ENCODE data around the gene KLF13. TPM values are rescaled to one million over a fixed set of nuclear protein-coding genes. Genes with fewer than 3 reads are reported as not detected.

The KLF13 gene
- total and polyA plus RNA-seq, 2 donors (not counting 1 experiment from before 2014, with no cell fraction given): 39.6 to 42.9 TPM

DNA sequence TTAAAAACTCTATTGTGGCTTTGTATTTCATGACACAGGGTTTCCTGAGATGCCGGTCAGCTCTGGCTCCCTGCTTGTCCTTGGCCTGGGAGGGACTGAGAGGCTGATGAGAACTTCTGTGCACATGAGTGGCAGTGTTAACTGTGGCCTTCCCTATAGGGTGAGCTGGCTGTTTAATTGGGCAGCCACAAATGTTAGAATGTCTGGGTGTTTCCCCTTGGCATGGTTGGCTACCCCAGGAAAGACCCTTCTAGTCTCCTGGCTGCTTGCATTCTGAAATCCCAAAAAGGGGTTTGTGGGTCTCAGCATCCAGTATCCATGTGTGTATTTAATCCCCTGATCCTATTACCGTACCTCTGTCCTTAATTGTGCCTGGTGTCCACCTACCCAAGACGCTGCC, 3.0 kb upstream of the KLF13 start:
- no peaks in the 10 kb centered on the region for H3K4me1 ChIP-seq (ENCODE audit: control insufficient read depth, extremely low read depth, insufficient read depth, low read length)
- H3K79me2 ChIP-seq (ENCODE audit: control insufficient read depth, insufficient read depth, low read length): peaks cover 5% of the 10 kb centered on the region
- peaks cover 8% of the 10 kb centered on the region for H3K27me3 ChIP-seq (ENCODE audit: control insufficient read depth, insufficient read depth, low read length)
- H4K20me1 ChIP-seq (ENCODE audit: control insufficient read depth, extremely low read depth, insufficient read depth, low read length): no peaks in the 10 kb centered on the region
- no peak overlapping the region for H3K27ac ChIP-seq (ENCODE audit: insufficient read depth, low read length)
- no peaks in the 10 kb centered on the region for H3K36me3 ChIP-seq (ENCODE audit: control insufficient read depth, insufficient read depth, low read length)
- H3K9me3 ChIP-seq (ENCODE audit: control insufficient read depth, insufficient read depth, low read depth, low read length): no peaks in the 10 kb centered on the region
- no peak overlapping the region for H3K9ac ChIP-seq (ENCODE audit: insufficient read depth, low read length)
- TF ChIP-seq, protein P1, sequence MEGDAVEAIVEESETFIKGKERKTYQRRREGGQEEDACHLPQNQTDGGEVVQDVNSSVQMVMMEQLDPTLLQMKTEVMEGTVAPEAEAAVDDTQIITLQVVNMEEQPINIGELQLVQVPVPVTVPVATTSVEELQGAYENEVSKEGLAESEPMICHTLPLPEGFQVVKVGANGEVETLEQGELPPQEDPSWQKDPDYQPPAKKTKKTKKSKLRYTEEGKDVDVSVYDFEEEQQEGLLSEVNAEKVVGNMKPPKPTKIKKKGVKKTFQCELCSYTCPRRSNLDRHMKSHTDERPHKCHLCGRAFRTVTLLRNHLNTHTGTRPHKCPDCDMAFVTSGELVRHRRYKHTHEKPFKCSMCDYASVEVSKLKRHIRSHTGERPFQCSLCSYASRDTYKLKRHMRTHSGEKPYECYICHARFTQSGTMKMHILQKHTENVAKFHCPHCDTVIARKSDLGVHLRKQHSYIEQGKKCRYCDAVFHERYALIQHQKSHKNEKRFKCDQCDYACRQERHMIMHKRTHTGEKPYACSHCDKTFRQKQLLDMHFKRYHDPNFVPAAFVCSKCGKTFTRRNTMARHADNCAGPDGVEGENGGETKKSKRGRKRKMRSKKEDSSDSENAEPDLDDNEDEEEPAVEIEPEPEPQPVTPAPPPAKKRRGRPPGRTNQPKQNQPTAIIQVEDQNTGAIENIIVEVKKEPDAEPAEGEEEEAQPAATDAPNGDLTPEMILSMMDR (conservative IDR thresholded peaks at IDR 0.05 in 1 of 2, IDR thresholded peaks at IDR 0.05 in 1 of 2; ENCODE audit: low read depth in 1 of 2, low read length in 2 of 2): no peak
- no peak for TF ChIP-seq EZH2 (IDR thresholded peaks at IDR 0.05; ENCODE audit: low read length, missing control alignments)
- H3K4me3 ChIP-seq (replicated peaks in 1 of 4; ENCODE audit: control extremely low read depth in 1 of 4, insufficient read depth in 1 of 4, low read depth in 3 of 4, low read length in 4 of 4): no peak overlapping the region
- DNase-seq (ENCODE audit: low read depth in 2 of 2): no peak
- no peak overlapping the region for H2AFZ ChIP-seq (ENCODE audit: low read length)
- H3K4me2 ChIP-seq (ENCODE audit: extremely low read depth, insufficient read depth, low read length): no peak overlapping the region

DNA sequence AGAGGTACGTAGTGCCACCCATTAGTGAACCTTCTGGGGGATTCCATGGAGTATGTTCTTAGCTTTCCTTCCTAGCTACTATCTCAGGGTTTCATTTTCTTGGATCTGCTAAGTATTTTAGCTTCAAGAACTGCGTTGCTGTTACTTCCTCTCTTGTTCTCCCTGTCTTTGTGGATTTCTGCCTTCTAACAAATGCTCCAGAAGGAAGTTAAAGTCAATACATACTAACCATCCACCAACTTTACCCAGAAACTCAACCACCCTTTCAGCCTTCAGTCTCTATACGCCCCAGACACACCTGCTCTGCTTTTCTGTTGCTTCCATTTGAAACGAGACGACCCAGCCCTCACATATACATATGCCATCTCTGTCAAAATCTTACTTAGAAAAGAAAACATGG, 2.4 kb upstream of the KLF13 start:
- Histone ChIP-seq H3K9ac (ENCODE audit: insufficient read depth, low read length) (no peak overlapping the region), H2AFZ (ENCODE audit: low read length) (no peak overlapping the region), H3K4me1 (ENCODE audit: control insufficient read depth, extremely low read depth, insufficient read depth, low read length) (no peaks in the 10 kb centered on the region), H4K20me1 (ENCODE audit: control insufficient read depth, extremely low read depth, insufficient read depth, low read length) (no peaks in the 10 kb centered on the region), H3K36me3 (ENCODE audit: control insufficient read depth, insufficient read depth, low read length) (no peaks in the 10 kb centered on the region), H3K4me3 (replicated peaks in 1 of 4; ENCODE audit: control extremely low read depth in 1 of 4, insufficient read depth in 1 of 4, low read depth in 3 of 4, low read length in 4 of 4) (no peak overlapping the region), H3K79me2 (ENCODE audit: control insufficient read depth, insufficient read depth, low read length) (peaks cover 11% of the 10 kb centered on the region), H3K27ac (ENCODE audit: insufficient read depth, low read length) (no peak overlapping the region), H3K27me3 (ENCODE audit: control insufficient read depth, insufficient read depth, low read length) (peaks cover 8% of the 10 kb centered on the region), H3K9me3 (ENCODE audit: control insufficient read depth, insufficient read depth, low read depth, low read length) (no peaks in the 10 kb centered on the region), H3K4me2 (ENCODE audit: extremely low read depth, insufficient read depth, low read length) (no peak overlapping the region)
- no peak for TF ChIP-seq EZH2 (IDR thresholded peaks at IDR 0.05; ENCODE audit: low read length, missing control alignments)
- TF ChIP-seq, protein P1 (conservative IDR thresholded peaks at IDR 0.05 in 1 of 2, IDR thresholded peaks at IDR 0.05 in 1 of 2; ENCODE audit: low read depth in 1 of 2, low read length in 2 of 2): no peak
- DNase-seq (ENCODE audit: low read depth in 2 of 2): no peak

DNA sequence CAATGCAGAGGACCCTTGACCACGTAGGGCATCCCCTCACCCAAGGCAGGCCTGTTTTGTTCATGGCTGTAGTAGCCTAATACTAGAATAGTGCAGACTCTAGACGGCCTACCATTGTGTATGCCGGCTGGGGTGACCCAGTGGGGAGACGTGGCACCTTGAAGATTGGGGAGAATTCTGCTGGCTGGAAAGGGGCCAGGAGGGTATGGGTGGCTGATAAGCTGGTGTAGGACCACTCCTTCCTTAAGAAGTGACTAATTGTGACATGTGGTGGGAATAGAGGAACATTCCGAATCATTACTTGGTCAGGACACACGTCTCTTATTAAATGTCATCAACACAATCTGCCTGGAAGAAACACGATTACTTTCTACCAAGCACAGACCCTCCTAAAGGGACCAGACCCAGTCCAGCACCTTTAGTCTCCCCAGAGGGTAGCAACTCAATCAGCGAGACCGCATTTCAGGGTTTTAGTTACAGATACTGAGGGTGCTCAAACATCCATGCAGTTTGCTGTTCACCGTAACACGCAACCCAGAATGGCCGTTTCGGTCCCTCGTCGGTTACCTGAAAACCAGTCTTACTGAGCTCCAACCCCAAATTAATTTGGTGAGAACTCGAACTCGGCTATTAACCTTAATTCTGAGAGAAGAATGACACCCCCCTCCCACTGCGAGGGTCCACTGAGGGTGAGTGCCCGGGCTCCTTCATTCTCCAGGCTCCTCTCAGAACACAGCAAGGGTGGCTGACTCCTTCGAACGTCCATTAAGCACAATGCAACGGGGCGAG, 1.6 kb upstream of the KLF13 start:
- Histone ChIP-seq H3K79me2 (ENCODE audit: control insufficient read depth, insufficient read depth, low read length) (peaks cover 19% of the 10 kb centered on the region), H2AFZ (ENCODE audit: low read length) (no peak overlapping the region)

More for the DNA sequence above, 1.6 kb upstream of the KLF13 start:
- Histone ChIP-seq H3K27me3 (ENCODE audit: control insufficient read depth, insufficient read depth, low read length) (peaks cover 2% of the 10 kb centered on the region), H3K4me3 (replicated peaks in 1 of 4; ENCODE audit: control extremely low read depth in 1 of 4, insufficient read depth in 1 of 4, low read depth in 3 of 4, low read length in 4 of 4) (peak overlapping the region; percentile 57 to 77 (median 68)), H3K9ac (ENCODE audit: insufficient read depth, low read length) (peak overlapping the region; percentile 92), H3K27ac (ENCODE audit: insufficient read depth, low read length) (peak overlapping the region; percentile 94), H3K4me1 (ENCODE audit: control insufficient read depth, extremely low read depth, insufficient read depth, low read length) (no peaks in the 10 kb centered on the region), H3K36me3 (ENCODE audit: control insufficient read depth, insufficient read depth, low read length) (no peaks in the 10 kb centered on the region), H3K4me2 (ENCODE audit: extremely low read depth, insufficient read depth, low read length) (peak overlapping the region; percentile 87), H3K9me3 (ENCODE audit: control insufficient read depth, insufficient read depth, low read depth, low read length) (no peaks in the 10 kb centered on the region), H4K20me1 (ENCODE audit: control insufficient read depth, extremely low read depth, insufficient read depth, low read length) (no peaks in the 10 kb centered on the region)
- DNase-seq (ENCODE audit: low read depth in 2 of 2): peak in 1 of 2 donors; percentile 24
- TF ChIP-seq EZH2 (IDR thresholded peaks at IDR 0.05; ENCODE audit: low read length, missing control alignments): no peak
- TF ChIP-seq, protein P1 (conservative IDR thresholded peaks at IDR 0.05 in 1 of 2, IDR thresholded peaks at IDR 0.05 in 1 of 2; ENCODE audit: low read depth in 1 of 2, low read length in 2 of 2): no peak
